HepG2 (cell line): ENCODE measurements around the gene RRP36.

Experiments used
- CREB1 ChIP-seq, 2 experiments: fragments of 450-650 bp in 1 of 2; IDR thresholded peaks; 2 replicates each; pipeline ENCODE4 v1.6.1; 2016 to 2017; ENCODE audit warnings: control low read depth in 1 of 2, mild to moderate bottlenecking in 1 of 2, missing compliant biosample characterization in 1 of 2, missing genetic modification characterization in 1 of 2
- MAZ ChIP-seq, 2 experiments: sonication (generic) in 1 of 2; formaldehyde crosslinking in 1 of 2; IDR thresholded peaks; 2 replicates each; pipeline versions ENCODE4 v1.5.0 to v1.6.1; 2012 to 2020; ENCODE audit warnings: low read depth in 2 of 2, mild to moderate bottlenecking in 2 of 2, borderline replicate concordance in 1 of 2, improper control_type of control experiment in 1 of 2, low read length in 1 of 2, missing genetic modification reagents in 1 of 2, moderate library complexity in 1 of 2
- POLR2A ChIP-seq, 2 experiments: IDR thresholded peaks; 2 replicates each; pipeline ENCODE4 v1.6.1; 2011; ENCODE audit warnings: low read depth in 2 of 2, low read length in 2 of 2, mild to moderate bottlenecking in 1 of 2, moderate library complexity in 1 of 2; ENCODE audit not compliant: insufficient read depth in 1 of 2
- SP1 ChIP-seq, 2 experiments: fragments of 450-650 bp in 1 of 2; sonication (generic) in 1 of 2; formaldehyde crosslinking in 1 of 2; IDR thresholded peaks; 2 replicates each; pipeline versions ENCODE4 v1.4.0 to v1.6.1; 2016 to 2020; ENCODE audit warnings: missing genetic modification reagents in 1 of 2
- THAP7 ChIP-seq: sonication (generic); formaldehyde crosslinking; IDR thresholded peaks from 2 replicates; pipeline ENCODE4 v1.8.1; 2023; ENCODE audit warnings: mild to moderate bottlenecking, missing genetic modification reagents
- TF ChIP-seq, protein P1 (sequence below): sonication (generic); formaldehyde crosslinking; IDR thresholded peaks from 2 replicates; pipeline ENCODE4 v1.5.0; 2020; ENCODE audit warnings: mild to moderate bottlenecking, missing genetic modification reagents, moderate library complexity
- TF ChIP-seq, protein P2 (sequence below): sonication (generic); formaldehyde crosslinking; IDR thresholded peaks from 2 replicates; pipeline ENCODE4 v1.4.0; 2020; ENCODE audit warnings: missing genetic modification reagents

DNA sequence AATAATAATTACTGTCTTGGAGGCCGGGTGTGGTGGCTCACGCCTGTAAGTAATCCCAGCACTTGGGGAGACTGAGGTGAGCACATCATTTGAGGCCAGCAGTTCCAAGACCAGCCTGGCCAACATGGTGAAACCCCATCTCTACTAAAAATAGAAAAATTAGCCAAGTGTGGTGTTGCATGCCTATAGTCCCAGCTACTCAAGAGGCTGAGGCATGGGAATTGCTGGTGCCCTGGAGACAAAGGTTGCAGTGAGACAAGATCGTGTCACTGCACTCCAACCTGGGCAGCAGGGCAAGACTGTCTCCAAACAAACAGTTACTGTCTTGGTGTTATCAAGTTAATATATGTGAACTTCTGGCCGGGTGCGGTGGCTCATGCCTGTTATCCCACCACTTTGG, 4.9 kb downstream of the RRP36 start:
- TF ChIP-seq, protein P1, sequence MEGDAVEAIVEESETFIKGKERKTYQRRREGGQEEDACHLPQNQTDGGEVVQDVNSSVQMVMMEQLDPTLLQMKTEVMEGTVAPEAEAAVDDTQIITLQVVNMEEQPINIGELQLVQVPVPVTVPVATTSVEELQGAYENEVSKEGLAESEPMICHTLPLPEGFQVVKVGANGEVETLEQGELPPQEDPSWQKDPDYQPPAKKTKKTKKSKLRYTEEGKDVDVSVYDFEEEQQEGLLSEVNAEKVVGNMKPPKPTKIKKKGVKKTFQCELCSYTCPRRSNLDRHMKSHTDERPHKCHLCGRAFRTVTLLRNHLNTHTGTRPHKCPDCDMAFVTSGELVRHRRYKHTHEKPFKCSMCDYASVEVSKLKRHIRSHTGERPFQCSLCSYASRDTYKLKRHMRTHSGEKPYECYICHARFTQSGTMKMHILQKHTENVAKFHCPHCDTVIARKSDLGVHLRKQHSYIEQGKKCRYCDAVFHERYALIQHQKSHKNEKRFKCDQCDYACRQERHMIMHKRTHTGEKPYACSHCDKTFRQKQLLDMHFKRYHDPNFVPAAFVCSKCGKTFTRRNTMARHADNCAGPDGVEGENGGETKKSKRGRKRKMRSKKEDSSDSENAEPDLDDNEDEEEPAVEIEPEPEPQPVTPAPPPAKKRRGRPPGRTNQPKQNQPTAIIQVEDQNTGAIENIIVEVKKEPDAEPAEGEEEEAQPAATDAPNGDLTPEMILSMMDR, result no peak
- TF ChIP-seq SP1 (IDR thresholded peaks at IDR 0.05) (no peak), SP1 (CRISPR knock-in tag; IDR thresholded peaks at IDR 0.05) (no peak), MAZ (IDR thresholded peaks at IDR 0.05; ENCODE audit: borderline replicate concordance, low read depth, low read length) (no peak), MAZ (CRISPR knock-in tag; IDR thresholded peaks at IDR 0.05; ENCODE audit: low read depth) (no peak), POLR2A (IDR thresholded peaks at IDR 0.05; ENCODE audit: insufficient read depth in 1 of 2, low read depth in 2 of 2, low read length in 2 of 2) (no peak), CREB1 (IDR thresholded peaks at IDR 0.05) (no peak), CREB1 (CRISPR knock-in tag; IDR thresholded peaks at IDR 0.05) (no peak), THAP7 (no peak)
- TF ChIP-seq, protein P2, sequence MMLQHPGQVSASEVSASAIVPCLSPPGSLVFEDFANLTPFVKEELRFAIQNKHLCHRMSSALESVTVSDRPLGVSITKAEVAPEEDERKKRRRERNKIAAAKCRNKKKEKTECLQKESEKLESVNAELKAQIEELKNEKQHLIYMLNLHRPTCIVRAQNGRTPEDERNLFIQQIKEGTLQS (CRISPR knock-in tag), result no peak
